ENCODE results near the gene HOXA4.

The HOXA4 gene

GRCh38 chr7:27146491-27147198 lies 16.1 kb upstream of the HOXA4 start:
- DNase-seq (ENCODE audit: low spot score) = no peak

GRCh38 chr7:27145914-27146412 lies 15.4 kb upstream of the HOXA4 start:
- no peak for DNase-seq (ENCODE audit: low spot score)

- no peak for DNase-seq (ENCODE audit: low spot score)
These were observed 14.8 kb upstream of the HOXA4 start for GRCh38 chr7:27145165-27145913.

GRCh38 chr7:27144781-27145164 lies 14.2 kb upstream of the HOXA4 start:
- DNase-seq (ENCODE audit: low spot score) = no peak

GRCh38 chr7:27143950-27144780 lies 13.6 kb upstream of the HOXA4 start:
- no peak for DNase-seq (ENCODE audit: low spot score)

- no peak for DNase-seq (ENCODE audit: low spot score)
These were observed 12.7 kb upstream of the HOXA4 start, which contains the start of gene HOXA5 for GRCh38 chr7:27143023-27143949. Gene HOXA5 (minus strand): TSS chr7:27143681. CDS start chr7:27143607, 74 bp downstream.

GRCh38 chr7:27142580-27143022 lies 12.0 kb upstream of the HOXA4 start:
- no peak for DNase-seq (ENCODE audit: low spot score)

- no peak for DNase-seq (ENCODE audit: low spot score)
These were observed 11.5 kb upstream of the HOXA4 start for GRCh38 chr7:27141923-27142579.

- no peak for DNase-seq (ENCODE audit: low spot score)
These were observed 10.8 kb upstream of the HOXA4 start for GRCh38 chr7:27141137-27141922.

- no peak for DNase-seq (ENCODE audit: low spot score)
These were observed 9.7 kb upstream of the HOXA4 start for GRCh38 chr7:27140126-27140857.

GRCh38 chr7:27139334-27140125 lies 9.0 kb upstream of the HOXA4 start:
- no peak for DNase-seq (ENCODE audit: low spot score)

GRCh38 chr7:27138985-27139333 lies 8.4 kb upstream of the HOXA4 start:
- no peak for DNase-seq (ENCODE audit: low spot score)

- no peak for DNase-seq (ENCODE audit: low spot score)
These were observed 7.9 kb upstream of the HOXA4 start for GRCh38 chr7:27138472-27138871.

- DNase-seq (ENCODE audit: low spot score) = no peak
These were observed 7.2 kb upstream of the HOXA4 start for GRCh38 chr7:27137640-27138315.

GRCh38 chr7:27134392-27134791 lies 3.8 kb upstream of the HOXA4 start:
- no peak for DNase-seq (ENCODE audit: low spot score)

- DNase-seq (ENCODE audit: low spot score) = no peak
These were observed 3.1 kb upstream of the HOXA4 start for GRCh38 chr7:27133409-27134231.

- DNase-seq (ENCODE audit: low spot score) = no peak
These were observed 2.4 kb upstream of the HOXA4 start for GRCh38 chr7:27132978-27133377.

Data from Ammon's horn (tissue), 1 donor.